Smooth muscle cell (in vitro differentiated cells): Measurements from ENCODE around the gene SUMF1. TPM values are rescaled to one million over a fixed set of nuclear protein-coding genes. Genes with fewer than 3 reads are reported as not detected.

ENCODE experiments used
- DNase-seq: peaks from one replicate; lab custom pipeline; 2025; ENCODE audit not compliant: unreplicated experiment; lab: John Stamatoyannopoulos, UW
- H2AFZ ChIP-seq: fragments of 200-600 bp; sonication (generic); 2 replicates; pipeline ENCODE4 v1.6.0; 2016; ENCODE audit warnings: antibody characterized with exemption, low read depth, mild to moderate bottlenecking
- H3F3A ChIP-seq: fragments of 200-600 bp; sonication (generic); 2 replicates; pipeline ENCODE4 v1.6.0; 2017; ENCODE audit warnings: antibody characterized with exemption, low read depth
- H3K27ac ChIP-seq: fragments of 200-600 bp; sonication (generic); 2 replicates; pipeline ENCODE4 v1.5.1; 2016; ENCODE audit warnings: low read depth, mild to moderate bottlenecking
- H3K27me3 ChIP-seq: fragments of 200-600 bp; sonication (generic); 2 replicates; pipeline ENCODE4 v1.6.1; 2016; ENCODE audit warnings: low read depth, mild to moderate bottlenecking
- H3K36me3 ChIP-seq: fragments of 200-600 bp; sonication (generic); 2 replicates; pipeline ENCODE4 v1.5.1; 2016; ENCODE audit warnings: low read depth
- H3K4me1 ChIP-seq: fragments of 200-600 bp; sonication (generic); 2 replicates; pipeline ENCODE4 v1.5.1; 2016; ENCODE audit warnings: low read depth
- H3K4me2 ChIP-seq: fragments of 200-600 bp; sonication (generic); 2 replicates; pipeline ENCODE4 v1.6.0; 2016; ENCODE audit warnings: mild to moderate bottlenecking
- H3K4me3 ChIP-seq: fragments of 200-600 bp; sonication (generic); 2 replicates; pipeline ENCODE4 v1.5.1; 2016; ENCODE audit warnings: mild to moderate bottlenecking
- H3K79me2 ChIP-seq: fragments of 200-600 bp; sonication (generic); 2 replicates; pipeline ENCODE4 v1.6.0; 2016; ENCODE audit warnings: low read depth, mild to moderate bottlenecking
- H3K9ac ChIP-seq: fragments of 200-600 bp; sonication (generic); 2 replicates; pipeline ENCODE4 v1.6.0; 2016; ENCODE audit warnings: low read depth
- H3K9me3 ChIP-seq: fragments of 200-600 bp; sonication (generic); replicated peaks from 2 replicates; pipeline ENCODE4 v1.5.1; 2016; ENCODE audit warnings: low read depth
- H4K20me1 ChIP-seq: fragments of 200-600 bp; sonication (generic); 2 replicates; pipeline ENCODE4 v1.6.0; 2016; ENCODE audit warnings: low read depth
- WGBS: methylation state at CpG from one replicate; pipeline ENCODE4 v1.1.7; 2016; ENCODE audit warnings: low lambda C conversion rate; 5-methylcytosine and 5-hydroxymethylcytosine counted together
- polyA plus RNA-seq: library from polyadenylated mRNA; unstranded; fragments of >200 nt; fragmentation: Nextera tagmentation; extraction: Ambion mirVana; gene quantifications from 2 replicates; pipeline ENCODE4 v1.2.1, GENCODE V29; 2016
- total RNA-seq: library from RNA; depleted of rRNA; stranded (reverse); fragments of >200 nt; gene quantifications from 2 replicates; pipeline ENCODE4 v1.2.3, GENCODE V29; 2014
- TF ChIP-seq, protein P1 (sequence below): fragments of 200-600 bp; sonication (generic); IDR thresholded peaks from 2 replicates; pipeline ENCODE4 v1.5.1; 2017; ENCODE audit warnings: borderline replicate concordance, mild to moderate bottlenecking, antibody characterized with exemption; ENCODE audit not compliant: insufficient read depth, poor library complexity, severe bottlenecking

Gene SUMF1
- total and polyA plus RNA-seq, 2 experiments from 2014 or later: 28.3 to 29.5 TPM

DNA sequence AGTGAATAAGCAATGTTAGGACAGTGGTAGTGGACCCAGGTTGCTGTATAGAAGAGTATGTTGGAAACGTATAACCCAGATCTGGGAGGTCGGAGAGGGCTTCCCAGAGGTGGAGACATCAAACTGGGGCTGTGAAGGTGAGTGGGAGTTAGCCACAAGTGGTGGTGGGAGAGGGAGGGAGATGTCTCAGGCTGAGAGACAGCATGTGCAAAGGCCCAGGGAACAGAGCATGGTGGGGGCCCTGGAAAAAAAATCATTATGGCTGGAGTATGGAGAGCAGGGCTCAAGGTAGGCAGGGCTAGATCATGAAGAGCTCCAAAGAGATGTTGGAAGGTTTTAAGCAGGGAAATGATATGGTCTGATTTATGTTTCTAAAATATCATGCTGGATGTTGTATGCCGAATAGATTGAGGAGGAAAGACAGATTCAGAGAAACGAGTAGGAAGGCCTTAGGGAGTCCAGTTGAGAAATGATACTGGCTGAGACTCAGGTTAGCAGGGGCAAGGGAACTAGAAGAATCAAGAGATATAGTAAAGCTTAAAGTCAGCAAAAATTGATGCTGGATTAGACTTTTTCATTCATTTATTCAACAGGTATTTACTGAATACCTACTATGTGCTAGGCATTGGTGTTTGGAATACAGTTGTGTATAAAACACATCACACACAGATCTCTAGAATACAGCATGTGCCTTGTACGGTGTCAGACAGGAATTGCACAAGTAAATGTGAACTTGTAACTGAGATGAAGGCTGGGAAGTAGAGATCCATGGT is 43.1 kb upstream of the SUMF1 start:
- H3K4me2 ChIP-seq: no peak overlapping the region
- 94% methylated on average over 5 of the region's 5 CpGs for WGBS
- no peaks in the 10 kb centered on the region for H3K79me2 ChIP-seq
- no peak overlapping the region for H3K27ac ChIP-seq
- no peaks in the 10 kb centered on the region for H3K27me3 ChIP-seq
- DNase-seq: no peak
- no peaks in the 10 kb centered on the region for H3F3A ChIP-seq
- no peaks in the 10 kb centered on the region for H3K36me3 ChIP-seq
- no peaks in the 10 kb centered on the region for H3K9me3 ChIP-seq
- H3K4me3 ChIP-seq: no peak overlapping the region
- H4K20me1 ChIP-seq: no peaks in the 10 kb centered on the region
- H3K4me1 ChIP-seq: peaks cover 19% of the 10 kb centered on the region
- H2AFZ ChIP-seq: no peak overlapping the region
- H3K9ac ChIP-seq: no peak overlapping the region
- TF ChIP-seq, protein P1, sequence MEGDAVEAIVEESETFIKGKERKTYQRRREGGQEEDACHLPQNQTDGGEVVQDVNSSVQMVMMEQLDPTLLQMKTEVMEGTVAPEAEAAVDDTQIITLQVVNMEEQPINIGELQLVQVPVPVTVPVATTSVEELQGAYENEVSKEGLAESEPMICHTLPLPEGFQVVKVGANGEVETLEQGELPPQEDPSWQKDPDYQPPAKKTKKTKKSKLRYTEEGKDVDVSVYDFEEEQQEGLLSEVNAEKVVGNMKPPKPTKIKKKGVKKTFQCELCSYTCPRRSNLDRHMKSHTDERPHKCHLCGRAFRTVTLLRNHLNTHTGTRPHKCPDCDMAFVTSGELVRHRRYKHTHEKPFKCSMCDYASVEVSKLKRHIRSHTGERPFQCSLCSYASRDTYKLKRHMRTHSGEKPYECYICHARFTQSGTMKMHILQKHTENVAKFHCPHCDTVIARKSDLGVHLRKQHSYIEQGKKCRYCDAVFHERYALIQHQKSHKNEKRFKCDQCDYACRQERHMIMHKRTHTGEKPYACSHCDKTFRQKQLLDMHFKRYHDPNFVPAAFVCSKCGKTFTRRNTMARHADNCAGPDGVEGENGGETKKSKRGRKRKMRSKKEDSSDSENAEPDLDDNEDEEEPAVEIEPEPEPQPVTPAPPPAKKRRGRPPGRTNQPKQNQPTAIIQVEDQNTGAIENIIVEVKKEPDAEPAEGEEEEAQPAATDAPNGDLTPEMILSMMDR: no peak

DNA sequence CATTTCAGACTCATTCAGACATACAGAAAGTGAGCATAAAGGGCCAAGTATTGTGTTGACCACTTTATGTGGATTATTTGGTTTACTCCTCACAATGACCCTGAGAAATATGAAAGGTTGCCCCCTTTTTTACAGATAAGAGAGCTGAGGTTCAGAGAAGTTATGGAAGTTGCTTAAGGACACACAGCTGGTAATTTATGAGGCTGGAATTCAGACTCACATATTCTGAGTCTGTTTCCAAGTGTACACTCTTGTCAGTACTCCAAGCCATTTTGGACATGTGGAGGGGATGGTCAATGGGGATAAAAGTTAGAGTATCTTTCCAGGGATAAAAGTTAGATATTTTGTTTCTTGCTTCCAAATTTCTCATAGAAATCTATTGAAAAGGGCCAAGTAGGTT is 42.0 kb upstream of the SUMF1 start:
- Histone ChIP-seq H3K4me3 (no peak overlapping the region), H3K27ac (no peak overlapping the region), H3K9me3 (no peaks in the 10 kb centered on the region), H3K4me2 (no peak overlapping the region), H3K9ac (no peak overlapping the region), H3K79me2 (no peaks in the 10 kb centered on the region), H3F3A (no peaks in the 10 kb centered on the region), H3K27me3 (no peaks in the 10 kb centered on the region), H3K4me1 (peaks cover 19% of the 10 kb centered on the region), H2AFZ (no peak overlapping the region), H3K36me3 (no peaks in the 10 kb centered on the region), H4K20me1 (no peaks in the 10 kb centered on the region)
- TF ChIP-seq, protein P1: no peak
- DNase-seq: no peak

DNA sequence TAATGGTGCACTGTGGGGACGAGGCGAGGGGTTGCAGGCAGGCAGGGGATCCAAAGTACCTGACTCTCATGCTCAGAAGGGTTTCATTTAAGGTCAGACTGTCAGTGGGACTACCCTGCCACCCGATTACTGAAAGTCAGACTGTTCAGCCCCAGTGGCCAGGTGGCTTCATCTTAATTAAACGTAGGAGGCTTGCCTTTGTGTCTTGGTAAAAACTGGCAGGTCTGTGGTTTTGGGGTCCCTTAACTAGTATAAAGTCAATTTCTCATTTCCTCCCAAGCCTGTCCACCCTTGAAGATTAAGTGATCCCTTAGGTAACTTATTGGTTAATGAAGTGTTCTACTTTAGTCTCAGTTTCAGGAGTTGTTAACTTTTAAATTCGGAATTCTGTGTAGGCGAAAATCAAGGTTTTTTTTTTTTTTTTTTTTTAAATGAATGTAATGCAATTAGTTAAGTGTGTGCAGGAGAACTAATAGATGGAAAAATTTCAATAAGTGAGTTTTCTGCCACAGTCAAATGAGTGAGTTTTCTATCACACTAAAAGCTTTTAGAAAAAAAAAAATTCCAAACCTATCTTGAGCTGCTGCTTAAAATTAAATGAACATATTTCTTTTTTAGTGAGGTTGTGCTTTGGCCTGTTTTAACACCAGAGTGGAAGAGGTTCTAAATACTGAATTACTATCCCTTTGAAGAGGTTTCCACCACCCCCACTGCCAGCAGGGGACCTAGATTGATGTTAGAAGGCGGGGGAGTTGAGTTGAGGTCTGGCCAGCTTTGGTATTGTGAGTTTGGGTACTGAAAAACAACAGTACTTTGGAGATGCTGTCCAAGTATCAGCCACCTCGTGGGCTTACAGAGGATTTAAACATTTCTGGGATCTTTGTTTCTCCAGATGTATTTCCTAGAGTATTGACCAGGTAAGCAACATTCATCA is 41.2 kb upstream of the SUMF1 start:
- Histone ChIP-seq H3K27me3 (no peaks in the 10 kb centered on the region), H3K4me3 (no peak overlapping the region), H3K4me2 (no peak overlapping the region), H3K79me2 (no peaks in the 10 kb centered on the region), H2AFZ (no peak overlapping the region), H3K27ac (no peak overlapping the region), H3K36me3 (no peaks in the 10 kb centered on the region), H3K9me3 (no peaks in the 10 kb centered on the region), H4K20me1 (no peaks in the 10 kb centered on the region), H3F3A (no peaks in the 10 kb centered on the region), H3K4me1 (peaks cover 19% of the 10 kb centered on the region), H3K9ac (no peak overlapping the region)
- 85% methylated on average over 8 of the region's 8 CpGs for WGBS
- DNase-seq: no peak
- TF ChIP-seq, protein P1: no peak
